Keratinocyte (primary cell): ENCODE results near the gene LIN9. TPM values are rescaled to one million over a fixed set of nuclear protein-coding genes. Genes with fewer than 3 reads are reported as not detected.

Experiments used
- DNase-seq: peaks from one replicate; pipeline ENCODE4 v3.0.0-alpha.2; 2011; ENCODE audit warnings: low read depth, missing footprints, low spot score
- FAIRE-seq: peaks from 2 replicates; lab custom pipeline; 2011; peaks lifted over from hg19 to GRCh38; lab: Jason Lieb, UNC
- H2AFZ ChIP-seq: 2 replicates; pipeline ENCODE4 v1.6.0; 2012; ENCODE audit warnings: low read length, control low read depth, inconsistent platforms; ENCODE audit not compliant: control insufficient read depth
- H3K27ac ChIP-seq: 2 replicates; pipeline ENCODE4 v1.5.1; 2011; ENCODE audit warnings: low read length; ENCODE audit not compliant: control insufficient read depth, insufficient read depth
- H3K27me3 ChIP-seq: 3 replicates; pipeline ENCODE4 v1.6.0; 2011; ENCODE audit warnings: low read length; ENCODE audit not compliant: control insufficient read depth, insufficient read depth; ENCODE audit errors: extremely low read depth
- H3K36me3 ChIP-seq, 2 experiments: 2 replicates in 1 of 2; 3 replicates in 1 of 2; pipeline ENCODE4 v1.5.1; 2011; ENCODE audit warnings: low read length in 2 of 2, mild to moderate bottlenecking in 1 of 2; ENCODE audit not compliant: control insufficient read depth in 2 of 2, insufficient read depth in 2 of 2; ENCODE audit errors: extremely low read depth in 1 of 2
- H3K4me1 ChIP-seq: 3 replicates; pipeline ENCODE4 v1.5.1; 2011; ENCODE audit warnings: low read length; ENCODE audit not compliant: control insufficient read depth, insufficient read depth; ENCODE audit errors: extremely low read depth
- H3K4me2 ChIP-seq: 3 replicates; pipeline ENCODE4 v1.6.0; 2011; ENCODE audit warnings: low read depth, low read length; ENCODE audit not compliant: control insufficient read depth, insufficient read depth; ENCODE audit errors: extremely low read depth
- H3K4me3 ChIP-seq, 3 experiments: fragments of 200-600 bp in 1 of 3; sonication (generic) in 1 of 3; 2 replicates in 2 of 3; 3 replicates in 1 of 3; pipeline ENCODE4 v1.5.1; 2011 to 2016; ENCODE audit warnings: low read length in 3 of 3, mild to moderate bottlenecking in 3 of 3, control low read depth in 2 of 3, inconsistent platforms in 1 of 3, low read depth in 1 of 3, mixed read lengths in 1 of 3, mixed run types in 1 of 3, moderate library complexity in 1 of 3; ENCODE audit not compliant: control insufficient read depth in 2 of 3, insufficient read depth in 2 of 3; ENCODE audit errors: extremely low read depth in 1 of 3
- H3K79me2 ChIP-seq: 2 replicates; pipeline ENCODE4 v1.6.0; 2012; ENCODE audit warnings: low read length; ENCODE audit not compliant: control insufficient read depth, insufficient read depth
- H3K9ac ChIP-seq: 3 replicates; pipeline ENCODE4 v1.6.0; 2011; ENCODE audit warnings: low read length; ENCODE audit not compliant: control insufficient read depth, insufficient read depth; ENCODE audit errors: extremely low read depth
- H3K9me1 ChIP-seq: 3 replicates; pipeline ENCODE4 v1.6.0; 2011; ENCODE audit warnings: low read length; ENCODE audit not compliant: control insufficient read depth, insufficient read depth; ENCODE audit errors: extremely low read depth
- H3K9me3 ChIP-seq: 2 replicates; pipeline ENCODE4 v1.5.1; 2012; ENCODE audit warnings: low read depth, low read length; ENCODE audit not compliant: control insufficient read depth
- H4K20me1 ChIP-seq: 3 replicates; pipeline ENCODE4 v1.6.0; 2011; ENCODE audit warnings: low read length; ENCODE audit not compliant: control insufficient read depth, insufficient read depth; ENCODE audit errors: extremely low read depth
- CTCF ChIP-seq, 3 experiments: IDR thresholded peaks in 1 of 3; conservative IDR thresholded peaks in 1 of 3; optimal IDR thresholded peaks in 1 of 3; 2 replicates in 2 of 3; 3 replicates in 1 of 3; pipeline versions ENCODE3 to v1.5.1; 2011; ENCODE audit warnings: low read length in 3 of 3, mild to moderate bottlenecking in 3 of 3, moderate library complexity in 2 of 3, control low read depth in 1 of 3, inconsistent platforms in 1 of 3; ENCODE audit not compliant: insufficient read depth in 2 of 3; ENCODE audit errors: extremely low read depth in 1 of 3
- EZH2 ChIP-seq: IDR thresholded peaks from one replicate; pipeline ENCODE4 v1.6.1; 2012; ENCODE audit warnings: inconsistent platforms, mild to moderate bottlenecking, low read length, moderate library complexity
- dilution Hi-C: fragments of 300-500 bp; cut with MboI; formaldehyde crosslinking; loops from one replicate; pipeline ENCODE4 v1.7.0; 2020; ENCODE audit warnings: low sequenced_read_pairs; ENCODE audit not compliant: extremely low pct_ligation_motif_present
- polyA plus RNA-seq, 5 experiments: library from polyadenylated mRNA; depleted of rRNA in 3 of 5; stranded (reverse) in 3 of 5; stranded (forward) in 1 of 5; unstranded in 1 of 5; fragments of >200 nt; gene quantifications; 1 replicate in 1 of 5; 2 replicates in 3 of 5; 3 replicates in 1 of 5; pipeline versions ENCODE4 v1.2.1 to v1.2.3, GENCODE V29; 2011 to 2012; ENCODE audit warnings: missing spikeins in 2 of 5, low read depth in 1 of 5, low replicate concordance in 1 of 5

Gene LIN9
- polyA plus RNA-seq, 1 donor (not counting 4 experiments of a cell fraction or from before 2014, with no cell fraction given) = 5.6 TPM

GRCh38 chr1:226185141-226186036, 123.6 kb downstream of the LIN9 start:
- no peaks in the 10 kb centered on the region for H3K9me3 ChIP-seq
- H3K9ac ChIP-seq = peak overlapping the region; percentile 85
- dilution Hi-C loops = no loop called here
- peak overlapping the region; percentile 100 for H3K4me2 ChIP-seq
- H3K36me3 ChIP-seq = no peaks in the 10 kb centered on the region
- H3K27ac ChIP-seq = peak overlapping the region; percentile 56
- no peak overlapping the region for H2AFZ ChIP-seq
- H3K4me3 ChIP-seq = peak overlapping the region; percentile 75 to 91 (median 78)
- FAIRE-seq (no peak), DNase-seq (no peak)
- H3K79me2 ChIP-seq = peaks cover 60% of the 10 kb centered on the region
- H4K20me1 ChIP-seq = peaks cover 5% of the 10 kb centered on the region
- peaks cover 2% of the 10 kb centered on the region for H3K9me1 ChIP-seq
- TF ChIP-seq EZH2 (no peak), CTCF (optimal IDR thresholded peaks at IDR 0.05 in 1 of 3, IDR thresholded peaks at IDR 0.05 in 1 of 3, conservative IDR thresholded peaks at IDR 0.05 in 1 of 3; ENCODE audit: extremely low read depth in 1 of 3, insufficient read depth in 2 of 3, low read length in 3 of 3) (no peak)
- peaks cover 28% of the 10 kb centered on the region for H3K4me1 ChIP-seq
- no peaks in the 10 kb centered on the region for H3K27me3 ChIP-seq

GRCh38 chr1:226181996-226182714, 126.8 kb downstream of the LIN9 start:
- H3K9ac ChIP-seq = no peak overlapping the region
- no peaks in the 10 kb centered on the region for H3K9me3 ChIP-seq
- dilution Hi-C loops = no loop called here
- DNase-seq (no peak), FAIRE-seq (no peak)
- H3K4me1 ChIP-seq = peaks cover 33% of the 10 kb centered on the region
- H3K4me2 ChIP-seq = peak overlapping the region; percentile 17
- H3K4me3 ChIP-seq = no peak overlapping the region
- peaks cover 0 to 3% of the 10 kb centered on the region in 2 experiments for H3K36me3 ChIP-seq
- H3K27ac ChIP-seq = peak overlapping the region; percentile 10
- H3K9me1 ChIP-seq = peaks cover 2% of the 10 kb centered on the region
- no peak overlapping the region for H2AFZ ChIP-seq
- TF ChIP-seq CTCF (optimal IDR thresholded peaks at IDR 0.05 in 1 of 3, IDR thresholded peaks at IDR 0.05 in 1 of 3, conservative IDR thresholded peaks at IDR 0.05 in 1 of 3; ENCODE audit: extremely low read depth in 1 of 3, insufficient read depth in 2 of 3, low read length in 3 of 3) = peak; percentile 17 to 63 (median 55)
- no peak for TF ChIP-seq EZH2
- peaks cover 90% of the 10 kb centered on the region for H3K79me2 ChIP-seq
- no peaks in the 10 kb centered on the region for H3K27me3 ChIP-seq
- H4K20me1 ChIP-seq = peaks cover 5% of the 10 kb centered on the region

Other genes starting within 250 kb of the LIN9 start
- 221 to 358 TPM (median 291 TPM) in 3 replicates for gene H3-3A, start 246.4 kb downstream of the LIN9 start, polyA plus RNA-seq
- gene ACBD3, start 122.4 kb downstream of the LIN9 start, polyA plus RNA-seq = 32.0 to 43.1 TPM (median 39.1 TPM) in 3 replicates
- gene MIXL1, start 85.5 kb downstream of the LIN9 start, polyA plus RNA-seq = not detected in 3 replicates
- gene PARP1, start 98.9 kb upstream of the LIN9 start, polyA plus RNA-seq = 48.5 to 92.9 TPM (median 62.9 TPM) in 3 replicates
- 0.01 TPM in 1 of 3 replicates, not detected in the others for gene STUM, start 239.6 kb upstream of the LIN9 start, polyA plus RNA-seq